ENCODE results near the gene RARB. TPM values are rescaled to one million over a fixed set of nuclear protein-coding genes. Genes with fewer than 3 reads are reported as not detected.

The RARB gene
- total and polyA plus RNA-seq, 2 experiments from 2014 or later, result 0.14 to 0.42 TPM

- TF ChIP-seq ZNF462 (CRISPR knock-in tag; IDR thresholded peaks at IDR 0.05) (no peak), CREB1 (CRISPR knock-in tag; IDR thresholded peaks at IDR 0.05; ENCODE audit: low read depth) (no peak), ZNF114 (CRISPR knock-in tag; IDR thresholded peaks at IDR 0.05) (no peak), JUNB (IDR thresholded peaks at IDR 0.05; ENCODE audit: unreplicated experiment) (no peak), CTCF (conservative IDR thresholded peaks at IDR 0.05; ENCODE audit: low read depth in 2 of 2) (no peak), POLR2AphosphoS5 (IDR thresholded peaks at IDR 0.05; ENCODE audit: low read depth) (no peak), STAT1 (IDR thresholded peaks at IDR 0.05; ENCODE audit: unreplicated experiment) (no peak), EZH2phosphoT487 (IDR thresholded peaks at IDR 0.05; ENCODE audit: unreplicated experiment) (no peak)
These were observed 158.1 kb downstream of the RARB start (continued) for GRCh38 chr3:25586167-25586505.

- ATAC-seq, result no peak
- no peak overlapping the region for H3K4me2 ChIP-seq
- no peak overlapping the region for H3K27ac ChIP-seq (ENCODE audit: low read depth)
- no peaks in the 10 kb centered on the region for H3K36me3 ChIP-seq (ENCODE audit: insufficient read depth)
- no peaks in the 10 kb centered on the region for H3K4me1 ChIP-seq (ENCODE audit: insufficient read depth)
- H3K4me3 ChIP-seq, result no peak overlapping the region
- H3K27me3 Mint-ChIP-seq (ENCODE audit: insufficient read depth, low read depth, poor library complexity), result peaks cover 12% of the 10 kb centered on the region
- no peaks in the 10 kb centered on the region for H3K9me2 ChIP-seq (ENCODE audit: insufficient read depth)
- DNase-seq (ENCODE audit: low spot score), result no peak
- H3K27me3 ChIP-seq (ENCODE audit: insufficient read depth), result no peaks in the 10 kb centered on the region
- peaks cover 8% of the 10 kb centered on the region; the same call in 2 of the 3 replicates for H3K4me1 Mint-ChIP-seq
- no peaks in the 10 kb centered on the region for H3F3A ChIP-seq (replicated peaks; ENCODE audit: low read depth)
- H4K20me1 ChIP-seq (replicated peaks; ENCODE audit: insufficient read depth), result no peaks in the 10 kb centered on the region
- H3K36me3 Mint-ChIP-seq (ENCODE audit: low read depth), result no peaks in the 10 kb centered on the region
- H3K4me3 Mint-ChIP-seq, result no peak overlapping the region
- no peaks in the 10 kb centered on the region; the same call in 2 of the 3 replicates for H3K9me3 Mint-ChIP-seq
- no peak overlapping the region for H3K27ac Mint-ChIP-seq
- no peak overlapping the region for H2AFZ ChIP-seq
- TF ChIP-seq ZNF114 (CRISPR knock-in tag; IDR thresholded peaks at IDR 0.05) (no peak), ETS1 (IDR thresholded peaks at IDR 0.05) (no peak), EZH2 (IDR thresholded peaks at IDR 0.05; ENCODE audit: low read depth, unreplicated experiment) (no peak)
- H3K79me2 ChIP-seq (replicated peaks; ENCODE audit: insufficient read depth), result no peaks in the 10 kb centered on the region
These were observed 158.5 kb downstream of the RARB start for GRCh38 chr3:25586553-25586952.

Data from GM23338 (cell line).